ENCODE results near the gene FITM1.
A peak's percentile ranks its signal among the peaks of the same experiment; 100 is the strongest.

DNA sequence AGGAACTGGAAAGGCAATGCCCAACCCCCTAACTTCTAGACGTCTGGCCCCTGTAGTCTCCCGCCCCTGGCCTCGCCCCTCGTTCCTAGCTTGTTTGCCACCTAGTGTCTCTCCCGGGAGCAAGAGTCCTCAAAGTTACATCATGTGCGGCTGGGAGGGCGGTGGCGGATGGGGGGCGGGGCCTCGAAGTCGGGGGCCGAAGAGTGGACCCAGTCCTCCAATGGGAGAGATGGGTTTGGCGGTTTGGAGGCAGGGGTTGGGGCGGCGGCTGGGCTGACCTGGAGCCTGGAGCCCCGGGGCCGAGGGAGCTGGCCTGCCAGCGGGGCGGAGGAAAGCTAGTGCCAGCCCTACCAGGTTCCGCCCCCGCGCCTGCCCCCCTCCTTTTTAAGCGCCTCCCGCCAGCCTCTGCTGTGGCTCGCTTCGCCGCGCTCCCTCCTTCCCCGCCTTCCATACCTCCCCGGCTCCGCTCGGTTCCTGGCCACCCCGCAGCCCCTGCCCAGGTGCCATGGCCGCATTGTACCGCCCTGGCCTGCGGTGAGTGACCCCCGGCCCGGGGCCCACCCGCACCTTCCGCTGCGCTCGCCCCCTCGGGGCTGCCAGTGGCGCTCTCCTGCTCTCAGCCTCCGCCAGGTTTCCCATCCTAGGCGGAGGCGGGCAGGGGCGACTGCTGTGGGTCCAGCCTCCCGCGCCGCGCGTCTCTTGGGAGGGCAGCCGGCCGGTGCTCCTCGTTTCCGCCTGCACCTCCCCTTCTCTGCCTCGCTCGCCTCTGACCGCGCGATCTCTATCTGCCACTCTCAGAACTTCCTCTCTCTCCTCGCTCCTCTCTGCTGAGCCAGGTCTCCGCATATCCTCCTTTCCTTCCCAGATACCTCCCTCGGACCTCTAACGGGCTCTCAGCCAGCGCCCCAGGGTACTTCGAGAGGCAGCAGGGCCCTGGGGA, 36.3 kb upstream of the FITM1 start, which contains the start of gene PCK2:
- TF ChIP-seq, protein P1, sequence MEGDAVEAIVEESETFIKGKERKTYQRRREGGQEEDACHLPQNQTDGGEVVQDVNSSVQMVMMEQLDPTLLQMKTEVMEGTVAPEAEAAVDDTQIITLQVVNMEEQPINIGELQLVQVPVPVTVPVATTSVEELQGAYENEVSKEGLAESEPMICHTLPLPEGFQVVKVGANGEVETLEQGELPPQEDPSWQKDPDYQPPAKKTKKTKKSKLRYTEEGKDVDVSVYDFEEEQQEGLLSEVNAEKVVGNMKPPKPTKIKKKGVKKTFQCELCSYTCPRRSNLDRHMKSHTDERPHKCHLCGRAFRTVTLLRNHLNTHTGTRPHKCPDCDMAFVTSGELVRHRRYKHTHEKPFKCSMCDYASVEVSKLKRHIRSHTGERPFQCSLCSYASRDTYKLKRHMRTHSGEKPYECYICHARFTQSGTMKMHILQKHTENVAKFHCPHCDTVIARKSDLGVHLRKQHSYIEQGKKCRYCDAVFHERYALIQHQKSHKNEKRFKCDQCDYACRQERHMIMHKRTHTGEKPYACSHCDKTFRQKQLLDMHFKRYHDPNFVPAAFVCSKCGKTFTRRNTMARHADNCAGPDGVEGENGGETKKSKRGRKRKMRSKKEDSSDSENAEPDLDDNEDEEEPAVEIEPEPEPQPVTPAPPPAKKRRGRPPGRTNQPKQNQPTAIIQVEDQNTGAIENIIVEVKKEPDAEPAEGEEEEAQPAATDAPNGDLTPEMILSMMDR (IDR thresholded peaks at IDR 0.05; ENCODE audit: insufficient read depth, low read length) = no peak
- TF ChIP-seq POLR2AphosphoS5 (IDR thresholded peaks at IDR 0.05; ENCODE audit: low read depth) (peak; percentile 85), GABPA (IDR thresholded peaks at IDR 0.05; ENCODE audit: low read depth) (no peak)
- TF ChIP-seq, protein P2, sequence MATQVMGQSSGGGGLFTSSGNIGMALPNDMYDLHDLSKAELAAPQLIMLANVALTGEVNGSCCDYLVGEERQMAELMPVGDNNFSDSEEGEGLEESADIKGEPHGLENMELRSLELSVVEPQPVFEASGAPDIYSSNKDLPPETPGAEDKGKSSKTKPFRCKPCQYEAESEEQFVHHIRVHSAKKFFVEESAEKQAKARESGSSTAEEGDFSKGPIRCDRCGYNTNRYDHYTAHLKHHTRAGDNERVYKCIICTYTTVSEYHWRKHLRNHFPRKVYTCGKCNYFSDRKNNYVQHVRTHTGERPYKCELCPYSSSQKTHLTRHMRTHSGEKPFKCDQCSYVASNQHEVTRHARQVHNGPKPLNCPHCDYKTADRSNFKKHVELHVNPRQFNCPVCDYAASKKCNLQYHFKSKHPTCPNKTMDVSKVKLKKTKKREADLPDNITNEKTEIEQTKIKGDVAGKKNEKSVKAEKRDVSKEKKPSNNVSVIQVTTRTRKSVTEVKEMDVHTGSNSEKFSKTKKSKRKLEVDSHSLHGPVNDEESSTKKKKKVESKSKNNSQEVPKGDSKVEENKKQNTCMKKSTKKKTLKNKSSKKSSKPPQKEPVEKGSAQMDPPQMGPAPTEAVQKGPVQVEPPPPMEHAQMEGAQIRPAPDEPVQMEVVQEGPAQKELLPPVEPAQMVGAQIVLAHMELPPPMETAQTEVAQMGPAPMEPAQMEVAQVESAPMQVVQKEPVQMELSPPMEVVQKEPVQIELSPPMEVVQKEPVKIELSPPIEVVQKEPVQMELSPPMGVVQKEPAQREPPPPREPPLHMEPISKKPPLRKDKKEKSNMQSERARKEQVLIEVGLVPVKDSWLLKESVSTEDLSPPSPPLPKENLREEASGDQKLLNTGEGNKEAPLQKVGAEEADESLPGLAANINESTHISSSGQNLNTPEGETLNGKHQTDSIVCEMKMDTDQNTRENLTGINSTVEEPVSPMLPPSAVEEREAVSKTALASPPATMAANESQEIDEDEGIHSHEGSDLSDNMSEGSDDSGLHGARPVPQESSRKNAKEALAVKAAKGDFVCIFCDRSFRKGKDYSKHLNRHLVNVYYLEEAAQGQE (IDR thresholded peaks at IDR 0.05; ENCODE audit: insufficient replicate concordance, low read depth) = no peak
